Measurements from ENCODE around the gene RAB12.
"Not testable (repeated sequence)": the region's sequence is repeated elsewhere in the genome, so short reads cannot be mapped to it uniquely, and the experiment has no call there.

RAB12 gene

DNA sequence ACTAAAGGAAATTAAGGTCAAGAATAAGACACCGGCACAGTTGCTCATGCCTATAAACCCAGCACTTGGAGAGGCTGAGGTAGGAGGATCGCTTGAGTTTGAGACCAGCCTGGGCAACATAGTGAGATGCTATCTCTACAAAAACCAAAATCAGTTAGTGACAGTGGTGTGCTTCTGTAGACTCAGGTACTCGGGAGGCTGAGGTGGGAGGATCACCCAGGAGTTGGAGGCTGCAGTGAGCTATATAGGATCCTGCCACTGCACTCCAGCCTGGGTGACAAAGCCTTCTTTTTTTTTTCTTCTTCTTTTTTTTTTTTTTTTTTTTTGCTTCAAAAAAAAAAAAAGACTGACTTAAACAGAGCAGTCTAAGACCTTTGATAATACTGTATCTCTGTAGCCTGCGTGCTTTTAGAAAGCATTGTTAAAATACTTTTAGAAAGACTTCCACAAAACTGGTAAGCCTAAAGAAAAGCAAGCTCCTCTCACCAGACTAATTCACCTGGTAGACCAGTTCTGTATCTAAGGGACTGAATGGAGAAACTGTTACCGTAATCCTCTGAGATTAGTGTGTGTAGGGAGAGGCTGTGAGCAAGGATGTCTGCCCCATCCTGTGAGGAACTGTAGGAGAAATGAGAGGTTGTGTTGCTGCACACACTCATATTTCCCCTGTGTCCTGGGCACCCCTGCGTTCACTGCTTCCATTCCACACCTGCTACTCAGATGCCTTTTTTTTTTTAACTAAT lies 10.8 kb downstream of the RAB12 start:
- TF ChIP-seq CTCF (conservative IDR thresholded peaks at IDR 0.05; ENCODE audit: control insufficient read depth, insufficient read depth, low read depth, low read length) = no peak
- DNase-seq (ENCODE audit: low read depth) = no peak

GRCh38 chr18:8620845-8621244 lies 11.6 kb downstream of the RAB12 start:
- H3K4me3 ChIP-seq (ENCODE audit: control insufficient read depth, low read depth, low read length) = no peak overlapping the region
- no peak for DNase-seq (ENCODE audit: low read depth)
- TF ChIP-seq CTCF (conservative IDR thresholded peaks at IDR 0.05; ENCODE audit: control insufficient read depth, insufficient read depth, low read depth, low read length) = no peak

More for the DNA sequence above, 10.8 kb downstream of the RAB12 start:
- H3K4me3 ChIP-seq (ENCODE audit: control insufficient read depth, low read depth, low read length) = no peak overlapping the region

DNA sequence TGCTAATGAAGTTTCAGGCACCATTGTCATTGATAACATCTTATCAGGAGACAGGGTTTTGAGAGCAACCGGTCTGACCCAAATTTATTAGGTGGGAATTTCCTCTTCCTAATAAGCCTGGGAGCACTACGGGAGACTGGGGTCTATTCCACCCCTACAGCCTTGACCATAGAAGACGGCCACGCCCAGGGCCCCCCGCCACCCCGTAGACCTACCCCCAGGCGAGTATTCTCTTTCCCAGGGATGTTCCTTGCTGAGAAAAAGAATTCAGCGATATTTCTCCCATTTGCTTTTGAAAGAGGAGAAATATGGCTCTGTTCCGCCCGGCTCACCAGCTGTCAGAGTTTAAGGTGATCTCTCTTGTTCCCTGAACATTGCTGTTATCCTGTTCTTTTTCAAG lies 13.4 kb downstream of the RAB12 start:
- not testable (repeated sequence) for H3K4me3 ChIP-seq (ENCODE audit: control insufficient read depth, low read depth, low read length); DNase-seq (ENCODE audit: low read depth)

GRCh38 chr18:8623549-8624106 lies 14.4 kb downstream of the RAB12 start:
- TF ChIP-seq CTCF (conservative IDR thresholded peaks at IDR 0.05; ENCODE audit: control insufficient read depth, insufficient read depth, low read depth, low read length) = no peak
- H3K4me3 ChIP-seq (ENCODE audit: control insufficient read depth, low read depth, low read length) = no peak overlapping the region
- DNase-seq (ENCODE audit: low read depth) = no peak

GRCh38 chr18:8625461-8626092 lies 16.3 kb downstream of the RAB12 start:
- no peak for TF ChIP-seq CTCF (conservative IDR thresholded peaks at IDR 0.05; ENCODE audit: control insufficient read depth, insufficient read depth, low read depth, low read length)
- H3K4me3 ChIP-seq (ENCODE audit: control insufficient read depth, low read depth, low read length) = no peak overlapping the region
- no peak for DNase-seq (ENCODE audit: low read depth)

DNA sequence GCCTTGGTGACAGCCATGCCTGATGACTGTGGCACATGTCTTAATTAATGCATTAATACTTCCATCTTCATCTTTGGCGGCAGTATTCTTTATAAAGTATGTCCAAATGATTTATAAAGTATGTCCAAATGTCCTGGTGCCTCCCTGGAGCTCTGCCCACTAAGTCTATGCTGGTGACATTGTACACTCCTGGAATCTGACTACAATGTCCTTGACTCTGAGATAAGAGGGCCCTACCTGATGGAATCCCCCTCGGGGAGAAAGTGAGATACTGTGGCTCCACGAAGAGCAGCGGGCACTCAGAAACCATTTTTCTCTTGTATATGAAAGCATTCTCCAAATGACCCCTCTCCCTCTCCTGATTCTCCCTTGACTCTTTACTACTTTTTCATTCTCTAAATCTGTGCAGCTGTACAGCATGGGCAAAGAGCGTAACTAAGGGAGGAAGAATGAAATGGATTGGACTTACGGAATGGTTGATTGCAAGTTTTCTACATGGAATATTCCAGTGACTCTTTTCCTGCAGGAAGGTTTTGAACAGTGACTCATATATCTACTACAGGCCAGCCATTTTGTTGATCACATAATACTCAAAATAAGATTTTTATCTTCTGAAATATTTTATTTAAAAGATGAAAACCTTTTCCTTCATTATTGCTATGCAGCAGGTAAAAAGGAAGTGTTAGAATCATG lies 17.3 kb downstream of the RAB12 start:
- no peak overlapping the region for H3K4me3 ChIP-seq (ENCODE audit: control insufficient read depth, low read depth, low read length)
- no peak for DNase-seq (ENCODE audit: low read depth)
- no peak for TF ChIP-seq CTCF (conservative IDR thresholded peaks at IDR 0.05; ENCODE audit: control insufficient read depth, insufficient read depth, low read depth, low read length)

GRCh38 chr18:8627107-8627472 lies 17.9 kb downstream of the RAB12 start:
- H3K4me3 ChIP-seq (ENCODE audit: control insufficient read depth, low read depth, low read length) = no peak overlapping the region
- no peak for DNase-seq (ENCODE audit: low read depth)
- TF ChIP-seq CTCF (conservative IDR thresholded peaks at IDR 0.05; ENCODE audit: control insufficient read depth, insufficient read depth, low read depth, low read length) = no peak
